ENCODE data around the gene CHGA.

Gene CHGA

DNA sequence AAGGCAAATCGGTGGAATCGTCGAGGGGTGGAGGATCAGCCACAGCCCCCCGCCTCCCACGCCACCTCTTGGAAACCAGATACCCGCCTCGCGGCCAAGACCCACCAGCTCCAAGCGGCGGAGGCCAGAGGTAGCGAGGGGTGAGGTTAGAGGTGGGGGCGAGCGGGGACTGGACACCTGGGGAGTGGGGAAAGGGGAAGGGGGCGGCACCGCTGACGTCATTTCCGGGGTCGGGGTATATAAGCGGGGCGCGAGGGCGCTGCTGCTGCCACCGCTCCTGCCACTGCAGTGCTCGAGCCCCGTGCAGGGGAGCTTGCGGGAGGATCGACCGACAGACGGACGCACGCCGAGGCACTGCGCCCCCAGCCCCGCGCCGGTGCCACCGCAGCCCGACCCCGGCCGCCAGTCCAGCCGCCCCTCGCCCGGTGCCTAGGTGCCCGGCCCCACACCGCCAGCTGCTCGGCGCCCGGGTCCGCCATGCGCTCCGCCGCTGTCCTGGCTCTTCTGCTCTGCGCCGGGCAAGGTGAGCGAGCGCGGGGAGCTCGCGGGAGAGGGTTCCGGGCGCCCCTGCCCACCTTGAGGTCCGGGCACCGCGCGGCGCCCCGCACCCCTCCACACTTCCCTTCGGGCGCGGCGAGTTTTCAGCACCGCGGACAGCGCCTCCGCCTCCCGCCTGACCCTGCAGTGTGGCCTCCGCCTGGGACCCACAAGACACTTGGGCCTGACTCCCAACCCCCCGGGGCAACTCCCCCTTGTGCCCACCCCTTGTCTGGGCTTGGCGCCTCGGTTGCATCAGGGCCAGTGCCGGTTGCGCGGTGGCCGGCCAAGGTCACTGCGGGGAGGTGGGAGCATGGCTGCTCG is at the start of gene CHGA:
CHGA (plus strand) TSS at position 268 of the 861 bp plus-strand sequence; CDS start at position 478, 210 bp downstream.
- DNase-seq = peak; percentile 49

GRCh38 chr14:92874962-92875661 is 47.8 kb upstream of the CHGA start:
- no peak for DNase-seq

GRCh38 chr14:92877757-92878431 is 45.1 kb upstream of the CHGA start:
- DNase-seq = no peak

DNA sequence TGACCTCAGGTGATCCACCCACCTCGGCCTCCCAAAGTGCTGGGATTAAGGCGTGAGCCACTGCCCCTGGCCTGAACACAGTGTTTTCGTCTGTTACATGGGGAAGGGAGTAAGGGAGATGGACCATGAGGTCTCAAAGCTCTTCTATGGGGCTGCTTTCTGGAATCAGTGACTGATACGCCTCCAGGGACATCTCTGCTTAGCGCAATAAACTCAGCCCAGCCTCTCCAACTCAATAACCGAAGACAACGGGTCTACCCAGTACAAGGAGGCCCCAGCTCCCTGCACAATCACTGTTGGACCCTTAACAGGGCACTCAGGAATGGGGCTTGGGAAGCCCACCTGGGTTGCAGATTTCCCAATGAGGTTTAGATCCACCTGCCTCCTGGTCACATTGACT is 42.6 kb upstream of the CHGA start:
- no peak for DNase-seq

DNA sequence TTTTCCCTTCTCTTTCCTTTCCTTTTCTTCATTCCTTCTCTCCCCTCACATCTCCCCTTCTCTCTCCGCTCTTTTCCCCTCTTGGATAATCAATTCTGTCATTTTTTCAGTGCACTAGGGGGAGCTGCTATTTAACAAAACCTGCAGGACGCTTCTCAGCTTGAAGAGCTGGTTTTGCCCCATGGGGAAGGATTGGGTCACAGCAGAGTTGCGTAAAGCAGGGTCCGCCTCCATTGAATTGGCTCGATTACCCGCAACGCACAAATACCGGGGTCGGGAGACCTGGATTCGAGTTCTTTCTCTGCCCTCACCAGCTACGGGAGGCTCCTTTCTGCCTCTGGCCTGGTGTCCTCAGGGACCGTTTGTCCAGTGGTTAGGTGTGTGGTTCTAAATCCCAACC is 42.1 kb upstream of the CHGA start:
- DNase-seq = peak; percentile 7

- no peak for DNase-seq
Measured at GRCh38 chr14:92883066-92883465, 39.9 kb upstream of the CHGA start.

- DNase-seq = no peak
Measured at GRCh38 chr14:92884410-92884809, 38.5 kb upstream of the CHGA start.

DNA sequence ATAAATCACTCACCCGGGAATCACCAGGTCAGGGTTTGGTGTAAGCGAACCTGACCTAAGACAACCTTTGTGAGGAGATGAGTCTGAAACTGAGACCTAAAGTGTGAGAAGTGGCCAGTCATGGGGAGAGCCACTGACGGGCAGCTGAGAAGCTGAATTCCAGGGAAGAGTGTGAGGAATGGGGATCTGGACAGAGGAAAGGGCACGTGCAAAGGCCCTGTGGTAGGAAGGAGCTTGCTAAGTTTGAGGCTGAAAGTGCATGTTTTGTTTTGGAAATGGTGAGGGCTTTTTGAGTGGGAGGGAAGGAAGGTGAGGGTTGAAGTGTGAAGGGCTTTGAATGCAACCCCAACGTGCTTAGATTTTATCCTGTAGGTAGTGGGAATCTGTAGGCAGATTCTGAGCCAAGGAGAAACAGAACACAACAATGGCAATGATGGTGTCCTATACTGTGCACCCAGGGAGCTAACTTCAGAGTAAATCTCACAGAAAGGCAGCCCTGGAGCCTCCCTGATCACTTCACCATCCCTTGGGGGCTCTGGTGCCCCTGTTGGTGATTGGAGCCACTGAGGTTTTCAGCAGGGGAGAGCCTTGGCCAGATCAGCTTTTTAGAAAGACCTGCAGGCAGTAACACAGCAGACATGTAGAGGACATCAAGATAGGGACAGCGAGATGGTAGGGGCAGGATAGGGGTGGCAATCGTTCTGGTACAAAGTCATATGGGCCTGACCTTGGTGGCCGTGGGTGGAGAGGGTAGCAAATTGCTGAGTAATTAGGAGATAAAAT is 37.5 kb upstream of the CHGA start:
- DNase-seq = no peak

DNA sequence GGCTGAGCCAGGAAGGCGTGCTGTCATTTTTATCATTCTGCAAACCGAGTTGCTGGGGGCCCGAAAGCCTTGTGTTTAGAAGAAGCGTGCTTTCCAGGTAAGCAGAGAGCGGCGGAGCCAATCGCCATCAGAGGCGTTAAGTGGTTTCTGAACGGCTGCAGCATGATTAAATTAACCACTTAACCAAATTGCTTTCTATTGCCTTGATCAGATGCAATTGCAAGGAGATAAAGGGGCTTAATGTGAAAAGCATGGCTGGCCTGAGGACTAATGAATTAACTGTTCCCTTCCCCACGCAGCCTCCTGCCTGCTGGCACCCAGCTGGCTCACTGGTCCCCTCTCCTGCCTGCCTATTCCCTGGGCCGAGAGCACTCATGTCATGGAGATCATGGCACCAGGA is 36.6 kb upstream of the CHGA start:
- no peak for DNase-seq

- no peak for DNase-seq
Measured at GRCh38 chr14:92887157-92887556, 35.8 kb upstream of the CHGA start.

DNA sequence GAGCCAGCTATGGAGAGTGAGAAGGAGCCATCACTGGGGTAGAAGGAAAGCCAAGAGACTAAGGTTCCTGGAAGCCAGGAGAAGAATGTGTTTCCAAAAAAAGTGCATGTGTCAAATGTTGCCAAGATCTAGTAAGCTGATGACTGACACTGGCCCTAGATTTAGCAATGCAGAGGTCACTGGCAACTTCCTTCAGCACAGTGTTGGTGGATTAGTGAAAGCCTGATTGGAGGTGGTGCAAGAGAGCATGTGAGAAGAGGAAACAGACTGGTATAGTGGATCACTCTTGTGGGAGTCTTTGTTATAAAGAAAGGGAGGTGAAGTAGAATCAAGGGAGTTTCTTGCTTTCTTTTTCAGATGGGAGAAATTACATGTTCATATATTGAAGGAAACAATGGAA is 34.1 kb upstream of the CHGA start:
- DNase-seq = no peak

GRCh38 chr14:92890830-92891588 is 31.9 kb upstream of the CHGA start:
- DNase-seq = no peak

- DNase-seq = no peak
Measured at GRCh38 chr14:92892589-92892988, 30.4 kb upstream of the CHGA start.

DNA sequence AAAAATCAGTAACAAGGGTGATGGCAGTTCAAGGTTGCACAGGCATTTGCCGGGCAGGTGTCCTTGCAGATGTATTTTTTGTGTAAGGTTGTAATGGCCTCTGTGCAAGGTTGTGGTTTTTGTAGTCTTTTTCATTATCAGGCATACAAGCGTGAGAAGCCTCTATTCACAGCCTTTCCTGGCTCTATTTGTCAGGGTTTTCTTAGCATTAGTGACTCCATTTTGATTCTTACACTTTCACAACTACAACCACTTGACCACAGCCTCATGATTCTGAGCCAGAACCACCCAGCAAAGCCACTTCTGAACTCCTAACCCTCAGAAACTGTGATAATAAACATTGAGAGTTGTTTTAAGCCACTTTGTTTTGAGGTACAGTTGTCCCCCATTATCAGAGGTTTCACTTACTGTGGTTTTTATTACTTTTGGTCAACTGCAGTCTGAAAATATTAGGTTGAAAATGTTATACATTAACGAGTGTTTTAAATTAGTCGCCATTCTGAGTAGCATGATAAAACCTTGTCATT is 27.5 kb upstream of the CHGA start:
- no peak for DNase-seq

- no peak for DNase-seq
Measured at GRCh38 chr14:92897922-92898565, 24.9 kb upstream of the CHGA start.

- DNase-seq = no peak
Measured at GRCh38 chr14:92898566-92899131, 24.3 kb upstream of the CHGA start.

- no peak for DNase-seq
Measured at GRCh38 chr14:92900660-92901059, 22.3 kb upstream of the CHGA start.

DNA sequence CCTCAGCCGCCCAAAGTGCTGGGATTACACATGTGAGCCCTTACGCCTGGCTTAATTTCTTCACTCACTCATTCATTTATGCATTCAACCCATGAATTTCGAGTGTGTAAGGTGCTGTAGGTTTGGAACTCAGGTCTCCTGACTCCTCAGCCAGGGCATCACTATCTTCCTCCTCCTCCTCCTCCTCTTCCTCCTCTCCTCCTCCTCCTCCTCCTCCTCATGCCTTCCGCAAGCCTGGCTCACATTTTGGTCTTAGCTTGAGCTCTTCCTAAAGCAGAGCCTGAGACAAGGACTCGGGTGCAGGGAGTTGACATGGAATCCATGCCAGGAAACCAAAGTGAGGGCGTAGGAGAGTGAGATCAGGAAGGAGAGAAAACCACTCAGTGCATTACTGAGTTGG is 20.8 kb upstream of the CHGA start:
- DNase-seq = no peak

DNA sequence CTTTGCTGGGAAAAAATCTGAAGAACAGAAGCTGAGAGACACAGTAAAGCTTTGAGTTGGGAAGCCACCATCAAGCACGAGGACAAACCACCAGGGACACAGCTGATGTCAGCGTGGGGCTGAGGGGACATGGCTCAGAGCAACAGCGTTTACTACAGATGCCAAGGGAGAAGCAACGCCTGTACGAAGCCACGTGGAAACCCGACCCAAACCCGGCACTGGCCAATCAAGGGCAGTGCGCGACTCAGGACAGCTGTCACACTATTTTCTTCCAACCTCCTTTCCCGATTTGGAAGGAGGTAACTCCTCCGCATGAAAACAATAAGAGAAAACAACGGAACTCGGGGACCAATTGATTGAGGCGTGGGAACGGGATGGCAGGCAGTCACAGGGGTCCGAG is 20.2 kb upstream of the CHGA start:
- DNase-seq = no peak

DNA sequence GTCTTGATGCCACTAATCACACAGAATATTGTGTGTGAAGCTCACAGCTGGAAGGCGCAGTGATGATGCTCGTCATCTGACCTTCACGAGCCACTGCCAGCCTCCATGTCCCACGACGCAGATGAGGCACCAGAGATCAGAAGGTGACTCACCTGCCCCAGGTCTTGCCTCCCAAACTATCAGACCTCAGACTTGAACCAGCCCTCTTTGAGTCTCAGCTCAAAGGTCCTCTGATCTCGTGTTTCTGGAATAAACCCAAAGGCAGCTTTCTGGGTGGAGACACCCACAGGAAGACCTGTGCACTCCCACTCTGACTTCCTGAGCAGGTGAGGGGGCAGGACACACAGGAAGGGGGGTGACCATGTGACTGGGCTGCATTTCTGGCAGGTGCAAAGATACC is 19.6 kb upstream of the CHGA start:
- DNase-seq = no peak

- DNase-seq = no peak
Measured at GRCh38 chr14:92905667-92906066, 17.3 kb upstream of the CHGA start.
